Measurements from ENCODE around the gene PRKAG2.
"Not testable (repeated sequence)": the region's sequence is repeated elsewhere in the genome, so short reads cannot be mapped to it uniquely, and the experiment has no call there.

The PRKAG2 gene

GRCh38 chr7:151876899-151877777 lies at the start of gene PRKAG2:
Gene PRKAG2, minus strand, starts transcription at chr7:151877115. Its CDS starts 495 bp downstream, at chr7:151876620.
- peak; percentile 67 to 71 for DNase-seq (ENCODE audit: low read depth in 2 of 2)

GRCh38 chr7:151926336-151926712 lies 49.4 kb upstream of the PRKAG2 start:
- DNase-seq (ENCODE audit: low read depth in 2 of 2): no peak

- no peak for DNase-seq (ENCODE audit: low read depth in 2 of 2)
Observed at GRCh38 chr7:151925446-151926335, 48.8 kb upstream of the PRKAG2 start.

- DNase-seq (ENCODE audit: low read depth in 2 of 2): no peak
Observed at GRCh38 chr7:151924508-151924907, 47.6 kb upstream of the PRKAG2 start.

GRCh38 chr7:151924001-151924400 lies 47.1 kb upstream of the PRKAG2 start:
- DNase-seq (ENCODE audit: low read depth in 2 of 2): no peak

- DNase-seq (ENCODE audit: low read depth in 2 of 2): no peak
Observed at GRCh38 chr7:151923097-151923876, 46.4 kb upstream of the PRKAG2 start.

GRCh38 chr7:151921451-151921850 lies 44.5 kb upstream of the PRKAG2 start:
- no peak for DNase-seq (ENCODE audit: low read depth in 2 of 2)

- DNase-seq (ENCODE audit: low read depth in 2 of 2): no peak
Observed at GRCh38 chr7:151920488-151920887, 43.6 kb upstream of the PRKAG2 start.

GRCh38 chr7:151919595-151919994 lies 42.7 kb upstream of the PRKAG2 start:
- DNase-seq (ENCODE audit: low read depth in 2 of 2): no peak

- no peak for DNase-seq (ENCODE audit: low read depth in 2 of 2)
Observed at GRCh38 chr7:151918510-151918843, 41.6 kb upstream of the PRKAG2 start.

GRCh38 chr7:151917791-151918509 lies 41.0 kb upstream of the PRKAG2 start:
- DNase-seq (ENCODE audit: low read depth in 2 of 2): no peak

GRCh38 chr7:151914051-151914450 lies 37.1 kb upstream of the PRKAG2 start:
- DNase-seq (ENCODE audit: low read depth in 2 of 2): no peak

GRCh38 chr7:151910655-151911054 lies 33.7 kb upstream of the PRKAG2 start:
- not testable (repeated sequence) for DNase-seq (ENCODE audit: low read depth in 2 of 2)

- not testable (repeated sequence) for DNase-seq (ENCODE audit: low read depth in 2 of 2)
Observed at GRCh38 chr7:151907115-151907514, 30.2 kb upstream of the PRKAG2 start.

- DNase-seq (ENCODE audit: low read depth in 2 of 2): no peak
Observed at GRCh38 chr7:151905766-151906165, 28.9 kb upstream of the PRKAG2 start.

GRCh38 chr7:151905353-151905752 lies 28.4 kb upstream of the PRKAG2 start:
- no peak for DNase-seq (ENCODE audit: low read depth in 2 of 2)

GRCh38 chr7:151904270-151904669 lies 27.4 kb upstream of the PRKAG2 start:
- DNase-seq (ENCODE audit: low read depth in 2 of 2): no peak

- DNase-seq (ENCODE audit: low read depth in 2 of 2): no peak
Observed at GRCh38 chr7:151903249-151904032, 26.5 kb upstream of the PRKAG2 start.

GRCh38 chr7:151902311-151902710 lies 25.4 kb upstream of the PRKAG2 start:
- no peak for DNase-seq (ENCODE audit: low read depth in 2 of 2)

GRCh38 chr7:151901828-151902227 lies 24.9 kb upstream of the PRKAG2 start:
- DNase-seq (ENCODE audit: low read depth in 2 of 2): no peak
